Loucy (cell line): ENCODE results near the gene FAM53A.
A peak's percentile ranks its signal among the peaks of the same experiment; 100 is the strongest.

Experiments
- H2AFZ ChIP-seq: fragments of 200-600 bp; sonication (generic); 2 replicates; pipeline ENCODE4 v1.6.0; 2016; ENCODE audit warnings: antibody characterized with exemption, mild to moderate bottlenecking, low read length, moderate library complexity
- H3F3A ChIP-seq: fragments of 200-600 bp; 2 replicates; pipeline ENCODE4 v1.6.0; 2016; ENCODE audit warnings: antibody characterized with exemption, low read depth, mild to moderate bottlenecking
- H3K27me3 ChIP-seq: fragments of 200-600 bp; sonication (generic); 2 replicates; pipeline ENCODE4 v1.6.1; 2014; ENCODE audit warnings: low read length, mild to moderate bottlenecking; ENCODE audit not compliant: insufficient read depth, poor library complexity, severe bottlenecking
- H3K36me3 ChIP-seq: fragments of 200-600 bp; sonication (generic); 2 replicates; pipeline ENCODE4 v1.6.1; 2016; ENCODE audit warnings: low read length; ENCODE audit not compliant: insufficient read depth
- H3K4me1 ChIP-seq: fragments of 200-600 bp; sonication (generic); 2 replicates; pipeline ENCODE4 v1.5.1; 2014; ENCODE audit warnings: low read length, mild to moderate bottlenecking; ENCODE audit not compliant: insufficient read depth, poor library complexity, severe bottlenecking
- H3K4me2 ChIP-seq: fragments of 200-600 bp; sonication (generic); 2 replicates; pipeline ENCODE4 v1.6.0; 2014; ENCODE audit warnings: antibody characterized with exemption, low read length, low read depth, mild to moderate bottlenecking; ENCODE audit not compliant: poor library complexity, severe bottlenecking
- H3K4me3 ChIP-seq: fragments of 200-600 bp; sonication (generic); 2 replicates; pipeline ENCODE4 v1.5.1; 2014; ENCODE audit warnings: low read length, mild to moderate bottlenecking, mixed read lengths; ENCODE audit not compliant: poor library complexity, severe bottlenecking
- H3K79me2 ChIP-seq: fragments of 200-600 bp; sonication (generic); 2 replicates; pipeline ENCODE4 v1.6.1; 2014; ENCODE audit warnings: low read length; ENCODE audit not compliant: insufficient read depth
- H3K9ac ChIP-seq: fragments of 200-600 bp; sonication (generic); 2 replicates; pipeline ENCODE4 v1.6.0; 2014; ENCODE audit warnings: mild to moderate bottlenecking, low read depth, low read length, moderate library complexity; ENCODE audit not compliant: poor library complexity, severe bottlenecking
- H3K9me2 ChIP-seq: fragments of 200-600 bp; sonication (generic); replicated peaks from 2 replicates; pipeline ENCODE4 v1.6.1; 2016; ENCODE audit warnings: low read depth, low read length, mixed read lengths
- H3K9me3 ChIP-seq: fragments of 200-600 bp; sonication (generic); 2 replicates; pipeline ENCODE4 v1.6.1; 2014; ENCODE audit warnings: mild to moderate bottlenecking, antibody characterized with exemption, low read length, low read depth; ENCODE audit not compliant: insufficient read depth
- H4K20me1 ChIP-seq: fragments of 200-600 bp; sonication (generic); 2 replicates; pipeline ENCODE4 v1.6.0; 2014; ENCODE audit warnings: antibody characterized with exemption, low read length, mild to moderate bottlenecking; ENCODE audit not compliant: insufficient read depth, poor library complexity, severe bottlenecking
- CTCF ChIP-seq: fragments of 200-600 bp; sonication (generic); conservative IDR thresholded peaks from 2 replicates; pipeline ENCODE4 v1.5.1; 2014; ENCODE audit warnings: mild to moderate bottlenecking, antibody characterized with exemption, low read length
- EZH2phosphoT487 ChIP-seq: fragments of 200-600 bp; IDR thresholded peaks from 2 replicates; pipeline ENCODE4 v1.6.1; 2018; ENCODE audit warnings: antibody characterized with exemption, mild to moderate bottlenecking, moderate library complexity, borderline replicate concordance

The FAM53A gene

DNA sequence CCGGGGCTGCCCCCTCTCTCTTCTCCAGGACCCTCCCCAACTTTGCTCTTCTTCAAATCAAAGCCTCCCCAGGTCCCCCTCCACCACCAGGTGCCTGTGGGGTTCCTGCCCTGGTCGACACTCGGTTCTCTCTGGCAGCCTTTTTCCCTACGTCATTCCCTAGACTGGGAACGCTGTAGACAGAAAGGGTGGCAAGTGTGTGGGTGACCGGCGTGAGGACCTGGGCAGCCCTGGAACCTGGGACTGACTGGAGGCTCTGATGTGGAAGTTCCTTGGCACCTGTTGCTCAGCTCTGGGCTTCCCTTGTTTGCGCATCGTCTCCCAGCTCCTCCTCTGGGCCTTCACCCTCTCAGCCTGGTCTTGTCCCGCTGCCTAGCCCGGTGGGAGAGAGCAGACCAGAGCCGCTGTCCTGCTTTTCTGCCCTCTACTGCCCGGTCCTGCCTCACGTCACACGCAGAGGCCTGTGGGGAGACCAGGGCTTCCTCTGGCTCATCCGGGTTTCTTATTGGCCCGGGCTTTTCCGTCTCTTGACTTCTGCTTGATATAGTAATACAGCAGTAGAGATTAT, 38.5 kb upstream of the FAM53A start:
- no peaks in the 10 kb centered on the region for H3K9me2 ChIP-seq
- peaks cover 93% of the 10 kb centered on the region for H3K79me2 ChIP-seq
- no peak overlapping the region for H2AFZ ChIP-seq
- no peaks in the 10 kb centered on the region for H3K9me3 ChIP-seq
- H3K9ac ChIP-seq = peak overlapping the region; percentile 97
- peak overlapping the region; percentile 88 for H3K4me2 ChIP-seq
- H3K4me3 ChIP-seq = peak overlapping the region; percentile 99
- peaks cover 24% of the 10 kb centered on the region for H3K4me1 ChIP-seq
- H3K27me3 ChIP-seq = no peaks in the 10 kb centered on the region
- H4K20me1 ChIP-seq = peaks cover 59% of the 10 kb centered on the region
- H3K36me3 ChIP-seq = peaks cover 38% of the 10 kb centered on the region; the same call in 1 of the 2 replicates
- no peak for TF ChIP-seq EZH2phosphoT487
- TF ChIP-seq CTCF = no peak
- H3F3A ChIP-seq = no peaks in the 10 kb centered on the region

DNA sequence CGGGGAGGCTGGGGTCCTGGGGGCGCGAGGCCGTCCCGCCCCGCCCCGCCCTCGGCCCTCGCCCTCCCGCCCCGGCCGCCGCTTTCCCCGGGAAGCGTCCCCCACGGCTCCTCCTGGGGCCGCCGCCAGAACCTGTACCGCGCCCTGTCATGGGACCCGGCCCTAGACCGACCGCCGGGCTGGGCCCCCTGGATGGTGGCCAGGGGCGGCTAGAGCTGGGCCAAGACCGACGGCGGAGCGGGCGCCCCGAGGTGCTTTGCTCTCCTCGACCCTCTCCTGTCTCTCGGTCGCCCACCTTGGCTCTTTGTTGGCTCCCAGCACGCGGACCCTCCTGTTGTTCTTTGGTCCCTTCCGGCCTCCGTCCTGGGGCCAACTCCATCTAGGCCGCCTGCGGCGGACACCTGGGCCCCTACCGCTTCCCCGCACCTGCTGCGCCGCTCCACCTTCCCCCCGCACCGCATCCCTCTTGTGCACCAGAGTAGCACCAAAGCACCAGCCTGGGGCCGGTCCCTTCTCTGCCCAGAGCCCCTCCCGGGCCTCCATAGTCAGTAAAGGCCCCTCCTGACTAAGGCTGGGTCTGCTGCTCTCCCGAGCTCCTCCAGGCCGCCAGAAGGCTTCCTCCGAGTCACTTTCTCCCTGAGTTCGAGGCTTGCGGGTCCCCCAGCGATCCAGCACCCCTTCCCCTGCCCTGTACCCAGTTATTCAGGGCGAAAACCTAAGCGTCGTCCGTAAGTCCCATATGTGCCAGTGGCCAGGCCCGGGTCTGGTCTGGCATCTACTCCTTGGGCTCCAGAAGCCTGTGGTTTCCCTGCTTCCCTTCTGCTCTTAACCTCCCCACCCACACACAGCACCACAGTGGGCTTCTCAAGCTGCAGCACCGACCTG, 37.8 kb upstream of the FAM53A start:
- H3K4me2 ChIP-seq = peak overlapping the region; percentile 88
- peak overlapping the region; percentile 97 for H3K9ac ChIP-seq
- peak overlapping the region; percentile 47; the same call in 1 of the 2 replicates for H2AFZ ChIP-seq
- peaks cover 24% of the 10 kb centered on the region for H3K4me1 ChIP-seq
- peaks cover 31% of the 10 kb centered on the region; the same call in 1 of the 2 replicates for H3K36me3 ChIP-seq
- H3K9me2 ChIP-seq = no peaks in the 10 kb centered on the region
- no peaks in the 10 kb centered on the region for H3K27me3 ChIP-seq
- TF ChIP-seq CTCF (no peak), EZH2phosphoT487 (no peak)
- peak overlapping the region; percentile 99 for H3K4me3 ChIP-seq
- no peaks in the 10 kb centered on the region for H3F3A ChIP-seq
- H4K20me1 ChIP-seq = peaks cover 55% of the 10 kb centered on the region
- H3K9me3 ChIP-seq = no peaks in the 10 kb centered on the region
- H3K79me2 ChIP-seq = peaks cover 93% of the 10 kb centered on the region

GRCh38 chr4:1721003-1721665, 37.0 kb upstream of the FAM53A start, which contains the start of the genes TACC3 and TMEM129:
Gene TACC3 (plus strand): TSS chr4:1721521. CDS start chr4:1723422, 1,901 bp downstream.
Gene TMEM129 (minus strand): TSS chr4:1721323. CDS start chr4:1720837, 486 bp downstream.
- peaks cover 25% of the 10 kb centered on the region; the same call in 1 of the 2 replicates for H3K36me3 ChIP-seq
- H3K79me2 ChIP-seq = peaks cover 93% of the 10 kb centered on the region
- peak within 1 kb of the TSS; percentile 97 for H3K9ac ChIP-seq
- H3F3A ChIP-seq = no peaks in the 10 kb centered on the region
- peak within 1 kb of the TSS; percentile 97 for H3K4me2 ChIP-seq
- H3K9me2 ChIP-seq = no peaks in the 10 kb centered on the region
- no peaks in the 10 kb centered on the region for H3K27me3 ChIP-seq
- TF ChIP-seq CTCF (no peak), EZH2phosphoT487 (no peak)
- no peaks in the 10 kb centered on the region for H3K9me3 ChIP-seq
- peaks cover 19% of the 10 kb centered on the region for H3K4me1 ChIP-seq
- peak within 1 kb of the TSS; percentile 62 for H2AFZ ChIP-seq
- peaks cover 54% of the 10 kb centered on the region for H4K20me1 ChIP-seq
- H3K4me3 ChIP-seq = peak within 1 kb of the TSS; percentile 99
